Smooth muscle cell (in vitro differentiated cells): Measurements from ENCODE around the gene CCDC60. TPM values are rescaled to one million over a fixed set of nuclear protein-coding genes. Genes with fewer than 3 reads are reported as not detected.

Source experiments
- DNase-seq: peaks from one replicate; lab custom pipeline; 2025; ENCODE audit not compliant: unreplicated experiment; lab: John Stamatoyannopoulos, UW
- H2AFZ ChIP-seq: fragments of 200-600 bp; sonication (generic); 2 replicates; pipeline ENCODE4 v1.6.0; 2016; ENCODE audit warnings: antibody characterized with exemption, low read depth, mild to moderate bottlenecking
- H3F3A ChIP-seq: fragments of 200-600 bp; sonication (generic); 2 replicates; pipeline ENCODE4 v1.6.0; 2017; ENCODE audit warnings: antibody characterized with exemption, low read depth
- H3K27ac ChIP-seq: fragments of 200-600 bp; sonication (generic); 2 replicates; pipeline ENCODE4 v1.5.1; 2016; ENCODE audit warnings: low read depth, mild to moderate bottlenecking
- H3K27me3 ChIP-seq: fragments of 200-600 bp; sonication (generic); 2 replicates; pipeline ENCODE4 v1.6.1; 2016; ENCODE audit warnings: low read depth, mild to moderate bottlenecking
- H3K36me3 ChIP-seq: fragments of 200-600 bp; sonication (generic); 2 replicates; pipeline ENCODE4 v1.5.1; 2016; ENCODE audit warnings: low read depth
- H3K4me1 ChIP-seq: fragments of 200-600 bp; sonication (generic); 2 replicates; pipeline ENCODE4 v1.5.1; 2016; ENCODE audit warnings: low read depth
- H3K4me2 ChIP-seq: fragments of 200-600 bp; sonication (generic); 2 replicates; pipeline ENCODE4 v1.6.0; 2016; ENCODE audit warnings: mild to moderate bottlenecking
- H3K4me3 ChIP-seq: fragments of 200-600 bp; sonication (generic); 2 replicates; pipeline ENCODE4 v1.5.1; 2016; ENCODE audit warnings: mild to moderate bottlenecking
- H3K79me2 ChIP-seq: fragments of 200-600 bp; sonication (generic); 2 replicates; pipeline ENCODE4 v1.6.0; 2016; ENCODE audit warnings: low read depth, mild to moderate bottlenecking
- H3K9ac ChIP-seq: fragments of 200-600 bp; sonication (generic); 2 replicates; pipeline ENCODE4 v1.6.0; 2016; ENCODE audit warnings: low read depth
- H3K9me3 ChIP-seq: fragments of 200-600 bp; sonication (generic); replicated peaks from 2 replicates; pipeline ENCODE4 v1.5.1; 2016; ENCODE audit warnings: low read depth
- H4K20me1 ChIP-seq: fragments of 200-600 bp; sonication (generic); 2 replicates; pipeline ENCODE4 v1.6.0; 2016; ENCODE audit warnings: low read depth
- WGBS: methylation state at CpG from one replicate; pipeline ENCODE4 v1.1.7; 2016; ENCODE audit warnings: low lambda C conversion rate; 5-methylcytosine and 5-hydroxymethylcytosine counted together
- polyA plus RNA-seq: library from polyadenylated mRNA; unstranded; fragments of >200 nt; fragmentation: Nextera tagmentation; extraction: Ambion mirVana; gene quantifications from 2 replicates; pipeline ENCODE4 v1.2.1, GENCODE V29; 2016
- total RNA-seq: library from RNA; depleted of rRNA; stranded (reverse); fragments of >200 nt; gene quantifications from 2 replicates; pipeline ENCODE4 v1.2.3, GENCODE V29; 2014
- TF ChIP-seq, protein P1 (sequence below): fragments of 200-600 bp; sonication (generic); IDR thresholded peaks from 2 replicates; pipeline ENCODE4 v1.5.1; 2017; ENCODE audit warnings: borderline replicate concordance, mild to moderate bottlenecking, antibody characterized with exemption; ENCODE audit not compliant: insufficient read depth, poor library complexity, severe bottlenecking

CCDC60 gene
- total and polyA plus RNA-seq, 2 experiments from 2014 or later, result not detected

DNA sequence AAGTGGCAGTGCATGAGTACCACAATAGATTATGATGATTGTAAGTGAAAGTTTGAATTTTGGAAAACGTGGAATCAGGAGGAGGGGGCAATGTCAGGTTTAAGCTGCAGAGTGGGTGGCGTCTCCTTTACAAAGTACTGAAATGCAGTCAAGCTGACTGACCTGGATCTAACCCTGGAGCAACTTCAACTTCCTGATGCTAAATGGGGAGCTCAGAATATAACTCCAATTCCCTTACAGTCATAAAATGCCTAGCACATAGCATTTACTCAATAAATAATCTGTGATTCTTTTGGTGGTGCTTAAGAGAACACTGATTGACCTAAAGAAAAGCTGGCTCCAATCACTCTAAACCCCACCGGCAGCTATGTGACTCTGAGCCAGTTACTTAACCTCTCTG, 38.5 kb downstream of the CCDC60 start:
- H3F3A ChIP-seq, result no peaks in the 10 kb centered on the region
- no peak overlapping the region for H3K9ac ChIP-seq
- H3K79me2 ChIP-seq, result no peaks in the 10 kb centered on the region
- TF ChIP-seq, protein P1, sequence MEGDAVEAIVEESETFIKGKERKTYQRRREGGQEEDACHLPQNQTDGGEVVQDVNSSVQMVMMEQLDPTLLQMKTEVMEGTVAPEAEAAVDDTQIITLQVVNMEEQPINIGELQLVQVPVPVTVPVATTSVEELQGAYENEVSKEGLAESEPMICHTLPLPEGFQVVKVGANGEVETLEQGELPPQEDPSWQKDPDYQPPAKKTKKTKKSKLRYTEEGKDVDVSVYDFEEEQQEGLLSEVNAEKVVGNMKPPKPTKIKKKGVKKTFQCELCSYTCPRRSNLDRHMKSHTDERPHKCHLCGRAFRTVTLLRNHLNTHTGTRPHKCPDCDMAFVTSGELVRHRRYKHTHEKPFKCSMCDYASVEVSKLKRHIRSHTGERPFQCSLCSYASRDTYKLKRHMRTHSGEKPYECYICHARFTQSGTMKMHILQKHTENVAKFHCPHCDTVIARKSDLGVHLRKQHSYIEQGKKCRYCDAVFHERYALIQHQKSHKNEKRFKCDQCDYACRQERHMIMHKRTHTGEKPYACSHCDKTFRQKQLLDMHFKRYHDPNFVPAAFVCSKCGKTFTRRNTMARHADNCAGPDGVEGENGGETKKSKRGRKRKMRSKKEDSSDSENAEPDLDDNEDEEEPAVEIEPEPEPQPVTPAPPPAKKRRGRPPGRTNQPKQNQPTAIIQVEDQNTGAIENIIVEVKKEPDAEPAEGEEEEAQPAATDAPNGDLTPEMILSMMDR, result no peak
- no peak for DNase-seq
- no peak overlapping the region for H3K4me2 ChIP-seq
- H3K4me3 ChIP-seq, result no peak overlapping the region
- no peaks in the 10 kb centered on the region for H4K20me1 ChIP-seq
- no peaks in the 10 kb centered on the region for H3K9me3 ChIP-seq
- no peak overlapping the region for H3K27ac ChIP-seq
- H3K27me3 ChIP-seq, result no peaks in the 10 kb centered on the region
- WGBS, result 83% methylated on average over 3 of the region's 3 CpGs
- peaks cover 10% of the 10 kb centered on the region for H3K4me1 ChIP-seq
- no peak overlapping the region for H2AFZ ChIP-seq
- no peaks in the 10 kb centered on the region for H3K36me3 ChIP-seq

DNA sequence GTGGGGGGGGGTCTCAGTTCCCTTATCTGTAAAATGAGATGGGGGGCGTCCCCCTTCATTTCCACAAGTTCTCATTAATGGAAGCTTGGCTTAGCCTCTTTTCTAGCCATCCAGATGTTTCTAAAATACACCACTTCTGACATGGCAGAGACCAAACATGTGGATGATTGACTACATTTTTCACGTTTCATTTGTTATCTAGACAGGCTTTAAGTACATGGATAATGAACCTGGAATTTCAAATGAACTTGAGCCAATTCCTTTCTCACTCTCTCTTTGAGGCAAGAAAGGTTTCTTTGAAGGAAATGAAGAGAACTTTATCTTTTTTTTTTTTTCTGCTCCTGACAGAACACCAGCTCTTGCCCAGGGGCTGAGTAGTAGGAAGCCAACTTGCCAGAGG, 39.1 kb downstream of the CCDC60 start:
- Histone ChIP-seq H3K79me2 (no peaks in the 10 kb centered on the region), H3F3A (no peaks in the 10 kb centered on the region), H3K27me3 (no peaks in the 10 kb centered on the region), H4K20me1 (no peaks in the 10 kb centered on the region), H3K36me3 (no peaks in the 10 kb centered on the region), H3K27ac (no peak overlapping the region), H3K9me3 (no peaks in the 10 kb centered on the region), H3K4me1 (peaks cover 8% of the 10 kb centered on the region), H3K4me3 (no peak overlapping the region), H3K9ac (no peak overlapping the region), H3K4me2 (no peak overlapping the region), H2AFZ (no peak overlapping the region)
- TF ChIP-seq, protein P1, result no peak
- 83% methylated on average over 2 of the region's 2 CpGs for WGBS
- no peak for DNase-seq

DNA sequence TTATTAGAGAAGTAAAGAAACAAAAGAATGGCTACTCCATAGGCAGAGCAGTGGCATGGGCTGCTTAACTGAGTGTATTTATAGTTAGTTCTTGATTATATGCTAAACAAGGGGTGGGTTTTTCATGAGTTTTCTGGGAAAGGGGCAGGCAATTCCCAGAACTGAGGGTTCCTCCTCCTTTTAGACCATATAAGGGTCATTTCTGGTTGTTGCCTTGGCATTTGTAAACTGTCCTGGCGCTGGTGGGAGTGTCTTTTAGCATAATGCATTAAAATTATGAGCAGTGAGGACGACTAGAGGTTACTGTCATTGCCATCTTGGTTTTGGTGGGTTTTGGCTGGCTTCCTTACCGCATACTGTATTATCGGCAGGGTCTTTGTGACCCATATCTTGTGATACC, 40.1 kb downstream of the CCDC60 start:
- H3K27ac ChIP-seq, result no peak overlapping the region
- TF ChIP-seq, protein P1, result no peak
- WGBS, result 81% methylated on average over 4 of the region's 4 CpGs

DNA sequence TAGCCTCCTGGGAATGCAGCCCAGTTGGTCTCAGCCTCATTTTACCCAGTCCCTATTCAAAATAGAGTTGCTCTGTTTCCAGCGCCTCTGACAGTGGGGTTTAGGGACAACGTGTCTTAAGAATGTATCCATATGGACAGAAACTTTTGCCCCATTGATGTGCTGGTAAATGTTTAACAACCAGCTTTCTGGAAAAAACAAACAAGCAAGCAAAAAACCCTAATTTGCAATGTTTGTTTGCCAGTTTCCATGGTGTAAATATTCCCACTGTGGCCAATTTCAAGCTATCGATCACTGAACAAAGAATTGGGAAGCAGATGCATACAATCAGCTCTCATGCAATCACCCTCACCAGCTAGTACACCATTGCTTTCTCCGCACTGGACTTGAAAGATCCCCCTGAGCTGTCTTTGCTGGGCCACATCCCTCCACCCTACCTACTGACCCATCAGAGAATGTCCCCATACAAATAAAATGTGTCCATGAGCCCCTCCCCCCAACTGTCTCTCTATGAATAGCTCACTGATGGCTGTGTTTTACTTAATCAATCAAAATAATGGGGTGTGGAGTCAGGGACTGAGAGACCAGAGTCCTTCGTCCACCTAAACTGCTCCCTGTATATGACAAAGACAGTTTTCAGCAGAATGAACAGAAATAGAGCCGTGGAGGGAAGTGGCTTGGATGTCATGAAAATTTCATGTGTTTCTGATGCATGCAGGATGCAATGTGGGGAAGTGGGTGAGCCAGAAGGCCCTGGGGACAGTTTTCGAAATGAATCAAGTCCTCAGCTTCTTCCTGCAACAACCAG, 40.8 kb downstream of the CCDC60 start:
- no peaks in the 10 kb centered on the region for H3K4me1 ChIP-seq

More for the DNA sequence above, 40.1 kb downstream of the CCDC60 start:
- DNase-seq, result no peak
- Histone ChIP-seq H3K36me3 (no peaks in the 10 kb centered on the region), H3K79me2 (no peaks in the 10 kb centered on the region), H3K9me3 (no peaks in the 10 kb centered on the region), H3F3A (no peaks in the 10 kb centered on the region), H3K27me3 (no peaks in the 10 kb centered on the region), H4K20me1 (no peaks in the 10 kb centered on the region), H3K4me2 (no peak overlapping the region), H3K4me1 (no peaks in the 10 kb centered on the region), H3K9ac (no peak overlapping the region), H2AFZ (no peak overlapping the region), H3K4me3 (no peak overlapping the region)

More for the DNA sequence above, 40.8 kb downstream of the CCDC60 start:
- no peaks in the 10 kb centered on the region for H4K20me1 ChIP-seq
- WGBS, result 93% methylated on average over 7 of the region's 7 CpGs
- no peaks in the 10 kb centered on the region for H3K79me2 ChIP-seq
- no peaks in the 10 kb centered on the region for H3F3A ChIP-seq
- H3K27me3 ChIP-seq, result no peaks in the 10 kb centered on the region
- TF ChIP-seq, protein P1, result no peak
- H3K36me3 ChIP-seq, result no peaks in the 10 kb centered on the region
- no peak overlapping the region for H3K4me3 ChIP-seq
- no peak overlapping the region for H2AFZ ChIP-seq
- H3K9ac ChIP-seq, result no peak overlapping the region
- H3K9me3 ChIP-seq, result no peaks in the 10 kb centered on the region
- H3K27ac ChIP-seq, result no peak overlapping the region
- DNase-seq, result no peak
- H3K4me2 ChIP-seq, result no peak overlapping the region
